Small intestine (tissue), 7 donors: ENCODE results near the gene XYLT1. TPM values are rescaled to one million over a fixed set of nuclear protein-coding genes. Genes with fewer than 3 reads are reported as not detected.
A peak's percentile ranks its signal among the peaks of the same experiment; 100 is the strongest.

Experiments
- DNase-seq, 2 donors: peaks; one replicate each; pipeline versions ENCODE4 v3.0.0 to v3.0.0-alpha.2; 2013
- FAIRE-seq: peaks from 2 replicates; lab custom pipeline; 2012; peaks lifted over from hg19 to GRCh38; lab: Jason Lieb, UNC
- H3K27ac ChIP-seq, 3 donors: one replicate each; pipeline ENCODE4 v1.5.1; 2013; ENCODE audit warnings: low read length in 2 of 3, mild to moderate bottlenecking in 2 of 3, control low read depth in 1 of 3, inconsistent platforms in 1 of 3, low read depth in 1 of 3, moderate library complexity in 1 of 3
- H3K27me3 ChIP-seq, 3 donors: one replicate each; pipeline ENCODE4 v1.6.1; 2013; ENCODE audit warnings: low read length in 3 of 3, inconsistent platforms in 1 of 3; ENCODE audit not compliant: control insufficient read depth in 3 of 3, insufficient read depth in 3 of 3
- H3K36me3 ChIP-seq, 3 donors: one replicate each; pipeline ENCODE4 v1.6.1; 2013; ENCODE audit warnings: low read length in 3 of 3, inconsistent platforms in 1 of 3, low read depth in 1 of 3, mild to moderate bottlenecking in 1 of 3, moderate library complexity in 1 of 3; ENCODE audit not compliant: control insufficient read depth in 3 of 3, insufficient read depth in 2 of 3
- H3K4me1 ChIP-seq, 3 donors: one replicate each; pipeline ENCODE4 v1.6.1; 2013; ENCODE audit warnings: low read length in 2 of 3, inconsistent platforms in 1 of 3, low read depth in 1 of 3, mild to moderate bottlenecking in 1 of 3, moderate library complexity in 1 of 3; ENCODE audit not compliant: control insufficient read depth in 3 of 3, insufficient read depth in 2 of 3
- H3K4me3 ChIP-seq, 3 donors: one replicate each; pipeline ENCODE4 v1.5.1; 2013; ENCODE audit warnings: low read length in 3 of 3, control low read depth in 1 of 3, inconsistent platforms in 1 of 3, low read depth in 1 of 3, mild to moderate bottlenecking in 1 of 3, moderate library complexity in 1 of 3
- H3K9me3 ChIP-seq, 2 donors: one replicate each; pipeline ENCODE4 v1.6.1; 2013; ENCODE audit warnings: low read depth in 1 of 2, low read length in 1 of 2; ENCODE audit not compliant: control insufficient read depth in 2 of 2, insufficient read depth in 1 of 2
- WGBS, 3 donors: extraction: QIAGEN DNeasy Blood & Tissue Kit; methylation state at CpG; one replicate each; pipeline ENCODE4 v1.1.7; 2013; 5-methylcytosine and 5-hydroxymethylcytosine counted together
- polyA plus RNA-seq, 4 donors: library from polyadenylated mRNA; stranded (reverse) in 3 of 4; unstranded in 1 of 4; fragments of 200-250 nt in 3 of 4; fragments of 120-200 nt in 1 of 4; gene quantifications; one replicate each; pipeline versions ENCODE4 v1.2.1 to v1.2.3, GENCODE V29; 2013
- donor health status: healthy with polysubstance abuse.
- donor health status: control.
- donor health status: control.
- donor health status: Bipolar disorder and iron deficiency.
- donor health status: healthy.

The XYLT1 gene
- polyA plus RNA-seq, 4 donors: 1.9 to 11.2 (median 4.1) TPM

- Histone ChIP-seq H3K36me3 (no peaks in the 10 kb centered on the region), H3K9me3 (no peaks in the 10 kb centered on the region), H3K4me1 (peaks cover 0 to 3% (median 0%) of the 10 kb centered on the region in 3 donors), H3K27me3 (no peaks in the 10 kb centered on the region), H3K27ac (peak overlapping the region in 1 of 3 donors; percentile 35), H3K4me3 (no peak overlapping the region)
- no peak for FAIRE-seq
- WGBS, 3 donors: 50 to 72% (median 59%) methylated on average over 6 of the region's 6 CpGs
- peak in 1 of 2 donors; percentile 46 for DNase-seq
These were observed 88.2 kb downstream of the XYLT1 start for GRCh38 chr16:17382514-17382913.

- Histone ChIP-seq H3K27me3 (no peaks in the 10 kb centered on the region), H3K4me3 (no peak overlapping the region), H3K4me1 (peaks cover 0 to 3% (median 0%) of the 10 kb centered on the region in 3 donors), H3K27ac (peak overlapping the region in 1 of 3 donors; percentile 35), H3K9me3 (no peaks in the 10 kb centered on the region), H3K36me3 (no peaks in the 10 kb centered on the region)
- FAIRE-seq: no peak
- 72 to 100% (median 98%) methylated on average over 1 of the region's 1 CpG for WGBS, 3 donors
- no peak for DNase-seq
These were observed 89.0 kb downstream of the XYLT1 start for GRCh38 chr16:17381784-17382183.

- no peak for FAIRE-seq
These were observed 90.1 kb downstream of the XYLT1 start for GRCh38 chr16:17380613-17381012.

GRCh38 chr16:17379121-17379571, 91.6 kb downstream of the XYLT1 start:
- FAIRE-seq (no peak), DNase-seq (no peak)
- H3K4me1 ChIP-seq: peaks cover 3 to 10% (median 5%) of the 10 kb centered on the region in 3 donors
- H3K27me3 ChIP-seq: no peaks in the 10 kb centered on the region
- H3K9me3 ChIP-seq: no peaks in the 10 kb centered on the region
- 59 to 85% (median 77%) methylated on average over 7 of the region's 7 CpGs for WGBS, 3 donors
- H3K36me3 ChIP-seq: no peaks in the 10 kb centered on the region
- H3K27ac ChIP-seq: peak overlapping the region in 2 of 3 donors; percentile 29 to 67
- no peak overlapping the region for H3K4me3 ChIP-seq

More at GRCh38 chr16:17380613-17381012, 90.1 kb downstream of the XYLT1 start:
- Histone ChIP-seq H3K4me3 (no peak overlapping the region), H3K27ac (peak overlapping the region in 1 of 3 donors; percentile 51), H3K36me3 (no peaks in the 10 kb centered on the region), H3K4me1 (peaks cover 1 to 7% (median 3%) of the 10 kb centered on the region in 3 donors), H3K27me3 (no peaks in the 10 kb centered on the region), H3K9me3 (no peaks in the 10 kb centered on the region)
- no peak for DNase-seq
- 75 to 91% (median 81%) methylated on average over 3 of the region's 3 CpGs for WGBS, 3 donors

GRCh38 chr16:17377360-17378324, 93.1 kb downstream of the XYLT1 start:
- H3K27ac ChIP-seq: peak overlapping the region in 2 of 3 donors; percentile 49 to 55
- WGBS, 3 donors: 49 to 58% (median 56%) methylated on average over 11 of the region's 11 CpGs
- no peaks in the 10 kb centered on the region for H3K27me3 ChIP-seq
- H3K4me3 ChIP-seq: no peak overlapping the region
- FAIRE-seq: no peak
- peaks cover 3 to 10% (median 5%) of the 10 kb centered on the region in 3 donors for H3K4me1 ChIP-seq
- H3K36me3 ChIP-seq: no peaks in the 10 kb centered on the region
- no peaks in the 10 kb centered on the region for H3K9me3 ChIP-seq
- DNase-seq: no peak

GRCh38 chr16:17375461-17376304, 95.1 kb downstream of the XYLT1 start:
- Histone ChIP-seq H3K4me1 (peaks cover 2 to 16% (median 13%) of the 10 kb centered on the region in 3 donors), H3K27me3 (no peaks in the 10 kb centered on the region), H3K36me3 (no peaks in the 10 kb centered on the region), H3K9me3 (no peaks in the 10 kb centered on the region), H3K27ac (peak overlapping the region; percentile 6 to 81 (median 64)), H3K4me3 (no peak overlapping the region)
- DNase-seq (peak; percentile 64 to 73), FAIRE-seq (no peak)
- 32 to 57% (median 42%) methylated on average over 17 of the region's 17 CpGs for WGBS, 3 donors

GRCh38 chr16:17374668-17375255, 96.0 kb downstream of the XYLT1 start:
- FAIRE-seq (no peak), DNase-seq (no peak)
- H3K4me1 ChIP-seq: peaks cover 2 to 24% (median 17%) of the 10 kb centered on the region in 3 donors
- no peak overlapping the region for H3K4me3 ChIP-seq
- H3K36me3 ChIP-seq: no peaks in the 10 kb centered on the region
- H3K9me3 ChIP-seq: no peaks in the 10 kb centered on the region
- no peaks in the 10 kb centered on the region for H3K27me3 ChIP-seq
- WGBS, 3 donors: 84 to 86% (median 86%) methylated on average over 3 of the region's 3 CpGs
- no peak overlapping the region for H3K27ac ChIP-seq
